K562 (cell line): ENCODE results near the gene CYCS. TPM values are rescaled to one million over a fixed set of nuclear protein-coding genes. Genes with fewer than 3 reads are reported as not detected.

Experiments
- ARID1B ChIP-seq: fragments of 450-650 bp; IDR thresholded peaks from 2 replicates; pipeline ENCODE4 v1.6.1; 2016; ENCODE audit warnings: antibody characterized with exemption, mild to moderate bottlenecking, inconsistent platforms
- HNRNPLL ChIP-seq: fragments of 200-400 bp; formaldehyde crosslinking; IDR thresholded peaks from 2 replicates; pipeline ENCODE4 v1.6.1; 2017; ENCODE audit warnings: low read length, low read depth, mild to moderate bottlenecking; ENCODE audit not compliant: poor library complexity, severe bottlenecking
- IFI16 ChIP-seq: fragments of 250-450 bp; sonication (Bioruptor Pico); IDR thresholded peaks from 2 replicates; pipeline ENCODE4 v2.1.2; 2022; ENCODE audit warnings: mild to moderate bottlenecking, inconsistent platforms
- KDM1A ChIP-seq, 2 experiments: fragments of 450-650 bp; IDR thresholded peaks; 2 replicates each; pipeline ENCODE4 v1.6.1; 2016; ENCODE audit warnings: mild to moderate bottlenecking in 2 of 2
- KLF10 ChIP-seq: fragments of 250-450 bp; sonication (Bioruptor Pico); IDR thresholded peaks from 2 replicates; pipeline ENCODE4 v1.6.1; 2021; ENCODE audit warnings: matching md5 sums
- KLF13 ChIP-seq: fragments of 450-650 bp; IDR thresholded peaks from 2 replicates; pipeline ENCODE4 v1.6.1; 2016; ENCODE audit warnings: missing genetic modification characterization, low read depth, mild to moderate bottlenecking, missing compliant biosample characterization, moderate library complexity, borderline replicate concordance
- MEIS2 ChIP-seq: fragments of 450-650 bp; IDR thresholded peaks from 2 replicates; pipeline ENCODE4 v1.6.1; 2014; ENCODE audit warnings: mild to moderate bottlenecking; ENCODE audit not compliant: partially characterized antibody
- NCOA1 ChIP-seq: fragments of 450-650 bp; IDR thresholded peaks from 2 replicates; pipeline ENCODE4 v1.6.1; 2016; ENCODE audit warnings: low read depth
- NFIX ChIP-seq: fragments of 250-450 bp; sonication (Bioruptor Pico); IDR thresholded peaks from 2 replicates; pipeline ENCODE4 v1.4.0; 2020; ENCODE audit warnings: low read depth, mild to moderate bottlenecking, moderate library complexity
- POLR2AphosphoS2 ChIP-seq: IDR thresholded peaks from 2 replicates; pipeline ENCODE4 v1.6.1; 2012; ENCODE audit warnings: low read length, improper control_type of control experiment
- POLR2AphosphoS5 ChIP-seq: IDR thresholded peaks from 2 replicates; pipeline ENCODE4 v1.6.1; 2011; ENCODE audit warnings: mild to moderate bottlenecking, low read depth, low read length, moderate library complexity; ENCODE audit not compliant: control insufficient read depth, insufficient read depth
- SP2 ChIP-seq: IDR thresholded peaks from 2 replicates; pipeline ENCODE4 v1.6.1; 2011; ENCODE audit warnings: mild to moderate bottlenecking, low read depth, low read length, moderate library complexity; ENCODE audit not compliant: poor library complexity, severe bottlenecking; ENCODE audit errors: extremely low read depth
- SUPT5H ChIP-seq: fragments of 450-650 bp; IDR thresholded peaks from 2 replicates; pipeline ENCODE4 v1.6.1; 2016
- TAF9B ChIP-seq: fragments of 450-650 bp; IDR thresholded peaks from 2 replicates; pipeline ENCODE4 v1.6.1; 2018; ENCODE audit warnings: mild to moderate bottlenecking; ENCODE audit not compliant: partially characterized antibody
- TCFL5 ChIP-seq: fragments of 250-450 bp; sonication (Bioruptor Pico); conservative IDR thresholded peaks from 2 replicates; pipeline ENCODE4 v1.6.1; 2021; ENCODE audit warnings: mild to moderate bottlenecking, moderate library complexity, matching md5 sums
- TOE1 ChIP-seq, 2 experiments: fragments of 450-650 bp in 1 of 2; sonication (generic) in 1 of 2; formaldehyde crosslinking in 1 of 2; IDR thresholded peaks; 2 replicates each; pipeline versions ENCODE4 v1.7.1 to v1.8.0; 2016 to 2022; ENCODE audit warnings: borderline replicate concordance in 2 of 2, mild to moderate bottlenecking in 2 of 2, antibody characterized with exemption in 1 of 2, inconsistent platforms in 1 of 2, low read depth in 1 of 2, missing genetic modification reagents in 1 of 2, moderate library complexity in 1 of 2
- ZBTB17 ChIP-seq: fragments of 450-650 bp; formaldehyde crosslinking; IDR thresholded peaks from 2 replicates; pipeline ENCODE4 v1.4.0; 2020; ENCODE audit warnings: mild to moderate bottlenecking
- ZNF282 ChIP-seq: sonication (generic); formaldehyde crosslinking; IDR thresholded peaks from 2 replicates; pipeline ENCODE4 v1.8.1; 2023; ENCODE audit warnings: missing genetic modification reagents
- polyA plus RNA-seq, 8 experiments: library from polyadenylated mRNA; depleted of rRNA in 4 of 8; stranded (reverse) in 5 of 8; unstranded in 3 of 8; fragments of >200 nt; fragmentation: Nextera tagmentation in 2 of 8; fragmentation: Illumina TruSeq in 1 of 8; extraction: Ambion mirVana in 2 of 8; extraction: Trizol in 1 of 8; gene quantifications; 2 replicates each; pipeline versions ENCODE4 v1.2.1 to v1.2.3, GENCODE V29; 2011 to 2014; ENCODE audit warnings: inconsistent platforms in 1 of 8, missing spikeins in 1 of 8
- total RNA-seq, 7 experiments: library from RNA; depleted of rRNA in 6 of 7; stranded (reverse); fragments of >200 nt in 6 of 7; fragmentation: Illumina TruSeq in 2 of 7; extraction: Trizol in 2 of 7; gene quantifications; 2 replicates each; pipeline versions ENCODE4 v1.2.1 to v1.2.3, GENCODE V29; 2011 to 2021; ENCODE audit warnings: low replicate concordance in 1 of 7
- TF ChIP-seq, protein P1 (sequence below): fragments of 450-650 bp; IDR thresholded peaks from 2 replicates; pipeline ENCODE4 v1.6.1; 2018; ENCODE audit warnings: mild to moderate bottlenecking, low read depth; ENCODE audit not compliant: partially characterized antibody
- TF ChIP-seq, protein P2 (sequence below): fragments of 450-650 bp; formaldehyde crosslinking; IDR thresholded peaks from 2 replicates; pipeline ENCODE4 v1.4.0; 2022; ENCODE audit warnings: mild to moderate bottlenecking, moderate library complexity
- TF ChIP-seq, protein P3 (sequence below): sonication (generic); formaldehyde crosslinking; IDR thresholded peaks from 2 replicates; pipeline ENCODE4 v1.8.0; 2022; ENCODE audit warnings: mild to moderate bottlenecking, missing genetic modification reagents, borderline replicate concordance
- TF ChIP-seq, protein P4 (sequence below): fragments of 250-450 bp; sonication (Bioruptor Pico); IDR thresholded peaks from 2 replicates; pipeline ENCODE4 v1.5.1; 2021; ENCODE audit warnings: mild to moderate bottlenecking

Gene CYCS
- total and polyA plus RNA-seq, 9 of the 15 experiments (the other 6 are each of a cell fraction or from before 2014, with no cell fraction given): 206 to 1,425 (median 438) TPM

DNA sequence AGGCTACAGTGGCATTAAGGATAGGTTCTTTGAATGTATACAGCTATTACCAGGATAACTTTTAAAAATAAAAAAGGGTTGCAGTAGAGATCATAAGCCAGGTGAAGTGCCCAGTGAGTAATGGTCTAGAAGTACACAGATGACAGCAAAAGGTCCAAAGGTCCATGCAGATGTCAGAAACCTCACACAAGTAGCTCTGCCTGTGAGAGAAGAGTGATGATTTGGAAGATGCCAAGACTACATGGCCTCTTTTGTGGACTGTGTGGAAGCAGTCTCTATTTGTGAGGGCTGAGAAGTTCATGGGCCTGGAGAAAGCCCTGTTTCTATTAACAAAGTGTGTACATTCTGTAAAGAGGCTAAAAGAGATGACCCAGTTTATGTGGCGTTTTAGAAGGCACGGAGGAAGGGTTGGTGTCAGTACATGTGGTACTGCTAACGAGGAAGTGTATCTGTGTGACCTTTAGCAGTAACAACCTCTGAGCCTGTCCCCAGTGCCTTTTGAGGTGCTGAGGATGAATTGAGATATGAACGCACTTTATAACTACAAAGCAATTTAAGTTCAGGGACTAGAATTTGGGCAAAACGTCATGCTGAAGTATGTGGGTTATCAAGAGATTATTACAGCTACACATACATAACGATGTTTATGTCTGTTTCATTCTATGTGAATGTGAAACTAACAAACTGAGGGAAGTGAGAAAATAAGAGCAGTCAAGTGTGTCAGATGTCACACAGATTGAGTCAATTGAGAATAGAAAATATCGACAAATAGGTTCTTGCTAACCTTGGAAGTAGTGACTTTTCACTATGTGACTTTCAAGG, 7.6 kb downstream of the CYCS start (continued):
- TF ChIP-seq ARID1B: no peak
- no peak for TF ChIP-seq HNRNPLL
- no peak for TF ChIP-seq MEIS2
- no peak for TF ChIP-seq TAF9B
- no peak for TF ChIP-seq TOE1 (IDR thresholded peaks at IDR 0.05; ENCODE audit: borderline replicate concordance)
- TF ChIP-seq TOE1 (CRISPR knock-in tag; IDR thresholded peaks at IDR 0.05; ENCODE audit: borderline replicate concordance, low read depth): no peak
- TF ChIP-seq, protein P1, sequence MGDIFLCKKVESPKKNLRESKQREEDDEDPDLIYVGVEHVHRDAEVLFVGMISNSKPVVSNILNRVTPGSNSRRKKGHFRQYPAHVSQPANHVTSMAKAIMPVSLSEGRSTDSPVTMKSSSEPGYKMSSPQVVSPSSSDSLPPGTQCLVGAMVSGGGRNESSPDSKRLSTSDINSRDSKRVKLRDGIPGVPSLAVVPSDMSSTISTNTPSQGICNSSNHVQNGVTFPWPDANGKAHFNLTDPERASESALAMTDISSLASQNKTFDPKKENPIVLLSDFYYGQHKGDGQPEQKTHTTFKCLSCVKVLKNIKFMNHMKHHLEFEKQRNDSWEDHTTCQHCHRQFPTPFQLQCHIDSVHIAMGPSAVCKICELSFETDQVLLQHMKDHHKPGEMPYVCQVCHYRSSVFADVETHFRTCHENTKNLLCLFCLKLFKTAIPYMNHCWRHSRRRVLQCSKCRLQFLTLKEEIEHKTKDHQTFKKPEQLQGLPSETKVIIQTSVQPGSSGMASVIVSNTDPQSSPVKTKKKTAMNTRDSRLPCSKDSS: no peak
- TF ChIP-seq, protein P2, sequence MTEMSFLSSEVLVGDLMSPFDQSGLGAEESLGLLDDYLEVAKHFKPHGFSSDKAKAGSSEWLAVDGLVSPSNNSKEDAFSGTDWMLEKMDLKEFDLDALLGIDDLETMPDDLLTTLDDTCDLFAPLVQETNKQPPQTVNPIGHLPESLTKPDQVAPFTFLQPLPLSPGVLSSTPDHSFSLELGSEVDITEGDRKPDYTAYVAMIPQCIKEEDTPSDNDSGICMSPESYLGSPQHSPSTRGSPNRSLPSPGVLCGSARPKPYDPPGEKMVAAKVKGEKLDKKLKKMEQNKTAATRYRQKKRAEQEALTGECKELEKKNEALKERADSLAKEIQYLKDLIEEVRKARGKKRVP (CRISPR knock-in tag): no peak
- no peak for TF ChIP-seq NCOA1
- no peak for TF ChIP-seq NFIX (CRISPR knock-in tag)
- TF ChIP-seq, protein P3, sequence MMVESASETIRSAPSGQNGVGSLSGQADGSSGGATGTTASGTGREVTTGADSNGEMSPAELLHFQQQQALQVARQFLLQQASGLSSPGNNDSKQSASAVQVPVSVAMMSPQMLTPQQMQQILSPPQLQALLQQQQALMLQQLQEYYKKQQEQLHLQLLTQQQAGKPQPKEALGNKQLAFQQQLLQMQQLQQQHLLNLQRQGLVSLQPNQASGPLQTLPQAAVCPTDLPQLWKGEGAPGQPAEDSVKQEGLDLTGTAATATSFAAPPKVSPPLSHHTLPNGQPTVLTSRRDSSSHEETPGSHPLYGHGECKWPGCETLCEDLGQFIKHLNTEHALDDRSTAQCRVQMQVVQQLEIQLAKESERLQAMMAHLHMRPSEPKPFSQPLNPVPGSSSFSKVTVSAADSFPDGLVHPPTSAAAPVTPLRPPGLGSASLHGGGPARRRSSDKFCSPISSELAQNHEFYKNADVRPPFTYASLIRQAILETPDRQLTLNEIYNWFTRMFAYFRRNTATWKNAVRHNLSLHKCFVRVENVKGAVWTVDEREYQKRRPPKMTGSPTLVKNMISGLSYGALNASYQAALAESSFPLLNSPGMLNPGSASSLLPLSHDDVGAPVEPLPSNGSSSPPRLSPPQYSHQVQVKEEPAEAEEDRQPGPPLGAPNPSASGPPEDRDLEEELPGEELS (CRISPR knock-in tag): no peak
- no peak for TF ChIP-seq TCFL5 (CRISPR knock-in tag)
- TF ChIP-seq KLF10: no peak
- no peak for TF ChIP-seq ZBTB17 (CRISPR knock-in tag)
- peak; percentile 82; the same call in 1 of the 2 replicates for TF ChIP-seq POLR2AphosphoS2
- peak; percentile 72; the same call in 1 of the 2 replicates for TF ChIP-seq POLR2AphosphoS5
- TF ChIP-seq SP2: no peak
- no peak for TF ChIP-seq IFI16 (CRISPR knock-in tag)
- TF ChIP-seq, protein P4, sequence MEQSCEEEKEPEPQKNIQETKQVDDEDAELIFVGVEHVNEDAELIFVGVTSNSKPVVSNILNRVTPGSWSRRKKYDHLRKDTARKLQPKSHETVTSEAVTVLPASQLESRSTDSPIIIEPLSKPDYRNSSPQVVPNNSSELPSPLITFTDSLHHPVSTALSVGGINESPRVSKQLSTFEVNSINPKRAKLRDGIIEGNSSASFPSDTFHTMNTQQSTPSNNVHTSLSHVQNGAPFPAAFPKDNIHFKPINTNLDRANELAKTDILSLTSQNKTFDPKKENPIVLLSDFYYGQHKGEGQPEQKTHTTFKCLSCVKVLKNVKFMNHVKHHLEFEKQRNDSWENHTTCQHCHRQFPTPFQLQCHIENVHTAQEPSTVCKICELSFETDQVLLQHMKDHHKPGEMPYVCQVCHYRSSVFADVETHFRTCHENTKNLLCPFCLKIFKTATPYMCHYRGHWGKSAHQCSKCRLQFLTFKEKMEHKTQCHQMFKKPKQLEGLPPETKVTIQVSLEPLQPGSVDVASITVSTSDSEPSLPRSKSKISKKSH: no peak
- no peak for TF ChIP-seq KLF13
- TF ChIP-seq SUPT5H: peak; percentile 46
- no peak for TF ChIP-seq KDM1A (IDR thresholded peaks at IDR 0.05)
- no peak for TF ChIP-seq ZNF282
